ENCODE data around the gene EXOC3L4.

The EXOC3L4 gene

DNA sequence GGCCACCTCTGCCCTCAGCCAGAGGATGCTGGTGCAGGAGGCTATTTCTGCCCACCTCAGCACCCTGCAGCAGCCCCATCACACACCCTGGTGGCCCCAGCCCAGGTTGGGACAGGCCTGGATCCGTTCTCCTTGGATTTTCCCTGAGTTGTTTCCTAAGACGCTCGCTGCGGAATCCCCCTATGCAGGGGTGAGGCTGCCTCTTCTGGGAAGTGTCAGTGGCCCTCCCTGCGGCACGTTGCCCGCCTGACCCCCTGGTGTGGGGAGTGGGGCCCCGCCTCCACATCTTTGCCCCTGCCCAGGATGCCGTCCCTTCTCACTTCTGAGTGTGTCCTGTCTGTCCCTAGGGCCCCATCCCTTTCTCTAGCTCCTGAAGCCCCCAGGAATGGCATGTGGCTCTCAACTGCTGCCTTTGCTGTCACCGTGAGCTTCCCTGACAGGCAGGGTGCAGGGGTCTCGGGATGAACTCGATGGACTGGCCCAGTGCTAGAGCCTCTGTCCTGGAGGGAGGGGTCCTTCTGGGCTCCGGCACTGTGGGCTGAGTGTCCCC lies 594 bp upstream of the EXOC3L4 start:
- DNase-seq, result no peak

DNA sequence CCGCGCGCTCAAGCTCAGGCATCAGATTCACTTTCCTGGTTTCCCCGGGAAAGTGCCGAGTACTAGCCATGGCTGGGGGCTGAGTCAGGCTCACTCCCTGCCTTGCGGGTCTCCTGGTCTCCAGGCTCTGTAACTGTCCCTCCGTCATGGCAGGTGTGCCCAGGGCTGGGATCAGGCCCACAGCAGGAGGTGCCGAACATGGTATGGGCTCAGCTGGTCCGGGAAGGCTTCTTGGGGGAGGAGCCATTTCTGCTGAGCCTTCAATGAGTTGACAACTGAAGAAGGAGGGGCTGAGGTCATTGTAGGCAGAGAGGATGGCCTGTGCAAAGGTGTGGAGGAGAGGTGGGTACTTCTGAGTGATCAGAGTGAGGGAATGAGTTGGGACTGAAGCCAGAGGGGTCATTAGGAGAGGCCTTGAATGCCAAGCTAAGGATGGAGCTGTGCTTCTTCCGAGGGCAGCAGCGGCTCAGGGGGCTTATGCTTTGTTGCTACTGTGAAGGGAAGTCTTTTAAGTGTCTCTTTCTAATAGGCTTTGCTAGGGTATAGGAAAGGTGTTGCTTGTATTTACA lies 769 bp downstream of the EXOC3L4 start:
- DNase-seq, result no peak

DNA sequence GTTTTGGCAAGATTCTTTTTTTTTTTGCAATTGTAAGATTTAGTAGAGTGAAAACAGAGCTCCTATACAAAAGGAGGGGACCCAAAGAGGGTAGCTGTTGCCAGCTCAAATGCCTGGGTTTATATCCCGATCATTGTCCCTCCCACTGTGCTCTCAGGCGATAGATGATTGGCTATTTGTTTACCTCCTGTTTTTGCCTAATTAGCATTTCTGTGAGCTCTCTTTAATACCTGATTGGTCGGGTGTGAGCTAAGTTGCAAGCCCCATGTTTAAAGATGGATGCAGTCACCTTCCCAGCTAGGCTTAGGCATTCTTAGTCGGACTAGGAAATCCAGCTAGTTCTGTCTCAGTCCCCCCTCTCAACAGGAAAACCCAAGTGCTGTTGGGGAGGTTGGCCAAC lies 1.9 kb downstream of the EXOC3L4 start:
- DNase-seq, result no peak

DNA sequence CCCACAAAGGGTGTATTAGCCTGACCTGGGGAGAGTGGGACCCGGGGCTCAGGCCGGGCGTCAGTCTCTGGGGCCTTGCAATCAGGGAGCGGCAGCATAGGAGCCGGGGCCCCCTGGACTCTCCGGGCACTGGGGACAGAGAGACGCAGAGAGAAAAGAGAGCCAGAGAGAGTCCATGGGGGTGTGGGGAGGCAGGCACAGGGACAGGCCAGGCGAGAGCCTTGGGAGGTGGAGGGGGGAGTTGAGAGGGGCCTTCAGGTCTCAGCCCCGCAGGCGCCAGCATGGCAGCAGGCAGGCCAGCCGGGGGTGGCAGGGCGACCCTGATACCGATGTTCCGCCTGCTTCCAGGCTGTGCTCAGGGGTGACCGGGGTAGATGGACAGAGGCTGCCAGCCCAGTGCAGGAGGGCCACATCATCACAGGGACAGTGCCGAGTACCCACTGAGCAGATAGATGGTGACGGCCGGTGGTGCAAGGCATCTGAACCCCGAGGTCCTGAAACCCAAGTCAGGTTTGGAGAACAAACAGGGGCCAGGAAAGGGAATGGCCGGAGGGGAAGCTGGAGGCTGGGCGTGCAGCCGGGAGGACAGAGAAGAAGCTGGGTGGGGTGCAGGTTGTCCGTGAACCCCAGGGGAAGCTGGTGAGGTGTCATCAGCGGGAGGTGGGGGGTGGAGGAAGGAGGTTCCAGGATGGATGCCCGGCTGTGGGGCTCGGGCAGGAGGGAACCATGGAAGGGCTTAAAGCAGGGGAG lies 2.9 kb downstream of the EXOC3L4 start:
- no peak for DNase-seq

DNA sequence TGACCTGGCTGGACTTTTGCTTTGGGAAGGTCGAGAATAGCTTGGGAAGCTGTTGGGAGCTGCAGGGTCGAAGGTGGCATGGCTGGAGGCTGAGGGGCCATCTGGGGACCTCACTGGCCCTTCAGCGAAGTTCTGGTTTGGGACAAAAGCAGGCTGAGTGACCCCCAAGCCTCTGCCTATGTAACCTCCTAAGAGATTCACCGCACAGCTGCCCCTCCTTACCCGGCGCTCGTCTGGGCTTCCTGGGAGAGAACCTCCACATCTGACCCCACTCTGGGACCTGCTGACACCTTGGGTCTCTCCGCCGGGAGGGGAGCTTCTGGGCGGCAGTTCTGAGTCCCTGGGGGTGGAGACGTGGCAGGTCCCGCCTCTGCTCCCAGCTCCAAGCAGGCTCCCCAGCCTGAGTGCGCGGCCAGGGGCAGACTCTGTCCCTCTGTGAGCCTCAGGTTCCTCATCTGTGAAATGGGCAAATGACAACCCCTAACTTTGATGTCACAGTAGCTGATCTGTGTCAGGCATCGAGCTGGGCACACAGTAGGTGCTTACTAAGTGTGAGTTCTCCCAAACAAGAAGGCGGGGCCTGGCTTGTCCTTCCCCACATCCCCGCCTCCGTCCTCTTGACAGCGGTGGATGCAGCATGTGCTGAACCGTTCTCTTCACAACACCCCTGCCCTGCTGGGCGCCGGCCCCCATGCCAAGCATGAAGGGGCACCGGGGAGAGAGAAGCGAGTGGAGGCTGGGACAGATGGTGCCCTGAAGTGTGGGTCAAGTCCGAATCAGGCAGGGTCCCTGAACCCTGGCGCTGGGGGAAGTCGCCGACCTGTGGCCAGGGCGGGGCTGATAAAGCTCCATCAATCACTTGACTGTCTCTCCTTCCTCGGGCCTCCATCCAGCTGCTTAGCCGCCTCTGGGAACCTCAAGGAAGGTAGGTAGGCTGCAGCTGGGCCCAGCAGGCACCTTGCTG lies 3.8 kb downstream of the EXOC3L4 start:
- no peak for DNase-seq

DNA sequence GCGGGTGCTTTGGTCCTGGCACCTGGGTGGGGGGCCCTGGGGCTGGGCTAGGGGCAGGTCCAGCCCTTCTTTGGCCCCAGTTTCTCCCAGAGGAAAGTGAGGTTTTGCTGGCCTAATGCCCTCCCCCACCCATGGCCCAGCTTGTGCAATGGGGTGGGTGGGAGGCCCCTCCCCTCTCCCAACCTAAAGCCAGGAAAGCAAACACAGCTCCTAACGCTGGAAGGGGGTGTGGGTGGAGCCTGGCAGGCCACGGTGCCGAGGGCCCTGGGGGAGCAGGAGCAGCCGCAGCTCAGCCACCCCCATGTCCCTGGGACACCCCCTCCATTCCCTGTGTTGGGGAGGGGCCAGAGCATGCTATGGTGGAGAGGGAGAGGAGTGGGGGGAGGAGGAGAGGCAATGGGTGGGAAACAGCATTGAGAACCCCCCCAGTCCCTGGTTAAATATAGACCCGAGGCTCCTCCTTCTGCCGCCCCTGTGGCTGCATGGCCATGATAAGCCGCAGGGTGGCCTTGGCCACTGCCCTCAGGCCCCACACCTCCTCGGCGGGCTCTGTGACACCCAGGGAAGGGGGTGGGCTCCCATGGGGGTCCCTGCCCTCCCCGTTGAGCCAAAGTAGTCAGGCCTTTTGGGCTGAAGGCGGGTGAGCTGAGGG lies 4.7 kb downstream of the EXOC3L4 start:
- DNase-seq, result no peak

DNA sequence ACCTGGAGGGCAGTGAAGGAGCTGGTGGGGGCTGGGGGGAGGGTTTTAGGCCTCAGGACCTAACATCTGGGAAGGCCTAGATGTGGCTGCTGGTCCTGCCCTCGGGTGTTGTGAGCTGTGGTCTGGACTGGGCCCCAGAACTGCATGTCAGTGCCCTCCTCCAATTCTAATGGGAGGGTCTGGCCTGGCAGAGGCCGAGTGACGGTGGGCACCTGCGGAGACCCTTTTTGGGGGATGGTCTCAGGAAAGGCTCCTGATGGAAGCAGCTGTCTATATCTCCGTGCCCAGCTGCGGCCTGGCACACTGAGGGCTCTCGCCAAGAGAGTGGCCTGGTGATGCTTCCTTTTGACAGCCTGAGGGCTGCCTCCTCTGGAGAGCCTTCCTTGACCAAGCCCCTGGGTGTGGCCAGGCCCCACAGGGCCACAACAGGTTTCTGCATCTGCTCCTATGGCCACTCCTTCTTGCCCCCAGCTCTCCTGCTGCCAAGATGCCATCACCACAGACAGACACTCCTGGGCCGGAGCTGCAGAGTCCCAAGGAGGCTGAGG lies 5.3 kb downstream of the EXOC3L4 start:
- no peak for DNase-seq

DNA sequence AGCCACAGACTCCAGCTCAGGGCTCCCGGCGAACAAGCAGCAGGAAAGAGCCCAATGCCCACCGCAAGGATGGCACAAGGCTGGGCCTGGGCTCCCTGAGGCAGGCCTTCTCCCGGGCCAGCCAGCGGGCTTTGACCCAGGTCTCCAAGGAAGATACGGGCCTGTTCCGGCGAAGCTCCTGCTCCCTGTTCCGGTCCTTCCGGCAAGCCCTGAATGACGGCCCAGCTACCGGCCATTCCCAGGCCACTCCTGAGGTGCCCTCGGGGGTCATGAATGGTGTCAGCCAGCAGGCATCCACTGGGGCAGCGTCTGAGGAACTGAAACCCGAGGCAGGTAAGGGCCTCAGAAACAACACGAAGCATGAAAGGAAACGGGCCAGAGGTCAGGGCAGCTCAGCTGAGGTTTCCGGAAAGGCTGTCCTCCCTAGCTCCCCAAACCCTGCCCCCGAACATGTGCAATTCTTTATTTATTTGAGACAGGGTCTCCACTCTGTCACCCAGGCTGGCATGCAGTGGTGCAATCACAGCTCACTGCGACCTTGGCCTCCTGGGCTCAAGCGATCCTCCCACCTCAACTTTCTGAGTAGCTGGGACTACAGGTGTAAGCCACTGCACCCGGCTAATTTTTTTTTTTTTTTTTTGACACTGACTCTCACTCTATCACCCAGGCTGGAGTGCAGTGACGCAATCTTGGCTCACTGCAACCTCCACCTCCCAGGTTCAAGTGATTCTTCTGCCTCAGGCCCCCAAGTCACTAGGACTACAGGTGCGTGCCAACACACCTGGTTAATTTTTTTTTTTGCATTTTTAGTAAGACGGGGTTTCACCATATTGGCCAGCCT lies 6.0 kb downstream of the EXOC3L4 start:
- no peak for DNase-seq

DNA sequence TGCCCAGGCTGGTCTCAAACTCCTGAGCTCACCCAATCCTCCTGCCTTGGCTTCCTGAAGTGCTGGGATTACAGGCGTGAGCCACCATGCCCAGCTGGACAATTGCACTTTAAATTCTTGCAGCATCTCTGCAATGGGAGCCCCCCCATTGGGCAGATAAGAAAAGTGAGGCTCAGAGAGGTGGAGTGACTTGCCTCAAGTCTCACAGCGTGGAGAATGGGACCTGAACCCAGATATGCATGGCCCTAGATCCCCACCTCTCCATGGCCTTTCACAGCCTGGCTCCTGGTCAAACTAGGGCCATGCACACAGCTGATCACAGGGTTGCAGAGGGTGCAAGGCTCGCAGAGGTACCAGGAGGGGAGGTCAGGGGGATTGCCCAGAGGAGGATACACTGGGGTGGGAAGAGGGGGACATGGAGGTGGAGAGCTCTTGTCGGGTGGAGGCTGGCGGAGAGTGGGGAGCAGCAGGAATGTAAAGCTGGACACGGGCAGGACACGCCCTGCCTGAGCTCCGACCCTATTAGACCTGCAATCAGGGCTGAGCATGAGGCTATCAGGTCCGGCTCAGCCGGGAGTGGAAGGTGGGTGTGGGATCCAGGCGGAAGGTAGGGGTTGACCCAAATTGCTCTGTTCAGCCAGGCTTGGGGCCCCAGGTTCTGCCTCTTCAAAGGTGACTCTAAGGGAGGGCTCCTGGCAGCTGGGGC lies 6.9 kb downstream of the EXOC3L4 start:
- no peak for DNase-seq

DNA sequence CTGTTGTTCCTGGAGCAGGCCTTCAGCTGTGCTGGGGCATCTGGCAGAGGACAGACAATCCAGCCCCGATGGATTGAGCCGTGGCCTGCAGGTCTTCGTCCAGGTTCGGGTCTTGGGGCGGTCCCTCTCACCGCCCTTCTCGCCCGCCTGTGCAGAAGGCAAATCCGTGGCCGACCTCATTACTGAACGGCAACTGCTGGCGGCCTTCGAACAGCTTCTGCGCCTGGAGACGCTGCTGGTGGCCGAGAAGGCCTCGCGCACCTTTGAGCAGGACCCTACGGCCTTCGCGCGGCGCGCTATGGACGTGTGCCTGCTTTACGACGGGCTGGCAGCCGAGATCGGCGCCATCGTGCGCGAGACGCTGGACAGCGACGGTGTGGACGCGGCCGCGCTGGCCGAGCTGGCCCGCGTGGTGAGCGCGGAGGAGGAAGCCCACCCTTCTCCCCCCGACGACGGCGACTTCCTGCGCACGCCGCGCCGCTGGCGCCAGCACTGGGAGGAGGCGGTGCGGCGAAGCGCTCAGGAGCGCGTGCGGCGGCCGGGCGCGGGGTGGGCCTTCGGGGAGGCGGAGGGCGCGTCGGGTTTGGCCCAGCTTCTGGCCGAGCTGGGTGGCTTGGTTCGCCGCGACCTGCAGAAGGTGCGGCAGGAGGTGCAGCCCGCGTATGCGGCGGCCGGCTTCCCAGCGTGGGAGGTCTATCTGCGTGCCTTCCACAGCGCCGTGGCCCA lies 7.6 kb downstream of the EXOC3L4 start:
- no peak for DNase-seq

DNA sequence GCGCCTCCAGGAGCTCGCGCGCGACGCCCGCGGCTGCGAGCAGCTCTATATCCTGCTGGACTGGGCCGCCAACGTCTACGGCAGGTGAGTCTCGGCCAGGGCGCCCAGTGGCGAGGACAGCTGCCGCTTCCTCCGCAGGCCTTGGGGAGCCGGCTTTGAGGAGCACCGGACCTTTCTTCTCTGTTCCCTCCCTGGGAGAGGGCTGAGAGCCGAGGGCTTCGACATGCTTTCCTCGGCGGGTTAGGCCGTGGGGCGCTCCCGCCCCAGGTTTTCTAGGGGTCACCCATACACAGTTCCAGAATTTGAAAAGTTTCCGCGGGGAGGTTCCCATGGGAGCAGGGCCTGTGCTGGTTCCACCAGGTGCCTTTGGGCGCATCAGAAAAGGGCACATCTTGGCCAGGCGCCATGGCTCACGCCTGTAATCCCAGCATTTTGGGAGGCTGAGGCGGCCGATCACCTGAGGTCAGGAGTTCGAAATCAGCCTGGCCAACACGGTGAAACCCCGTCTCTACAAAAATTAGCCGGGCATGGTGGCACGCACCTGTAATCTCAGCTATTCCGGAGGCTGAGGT lies 8.2 kb downstream of the EXOC3L4 start:
- DNase-seq, result no peak

DNA sequence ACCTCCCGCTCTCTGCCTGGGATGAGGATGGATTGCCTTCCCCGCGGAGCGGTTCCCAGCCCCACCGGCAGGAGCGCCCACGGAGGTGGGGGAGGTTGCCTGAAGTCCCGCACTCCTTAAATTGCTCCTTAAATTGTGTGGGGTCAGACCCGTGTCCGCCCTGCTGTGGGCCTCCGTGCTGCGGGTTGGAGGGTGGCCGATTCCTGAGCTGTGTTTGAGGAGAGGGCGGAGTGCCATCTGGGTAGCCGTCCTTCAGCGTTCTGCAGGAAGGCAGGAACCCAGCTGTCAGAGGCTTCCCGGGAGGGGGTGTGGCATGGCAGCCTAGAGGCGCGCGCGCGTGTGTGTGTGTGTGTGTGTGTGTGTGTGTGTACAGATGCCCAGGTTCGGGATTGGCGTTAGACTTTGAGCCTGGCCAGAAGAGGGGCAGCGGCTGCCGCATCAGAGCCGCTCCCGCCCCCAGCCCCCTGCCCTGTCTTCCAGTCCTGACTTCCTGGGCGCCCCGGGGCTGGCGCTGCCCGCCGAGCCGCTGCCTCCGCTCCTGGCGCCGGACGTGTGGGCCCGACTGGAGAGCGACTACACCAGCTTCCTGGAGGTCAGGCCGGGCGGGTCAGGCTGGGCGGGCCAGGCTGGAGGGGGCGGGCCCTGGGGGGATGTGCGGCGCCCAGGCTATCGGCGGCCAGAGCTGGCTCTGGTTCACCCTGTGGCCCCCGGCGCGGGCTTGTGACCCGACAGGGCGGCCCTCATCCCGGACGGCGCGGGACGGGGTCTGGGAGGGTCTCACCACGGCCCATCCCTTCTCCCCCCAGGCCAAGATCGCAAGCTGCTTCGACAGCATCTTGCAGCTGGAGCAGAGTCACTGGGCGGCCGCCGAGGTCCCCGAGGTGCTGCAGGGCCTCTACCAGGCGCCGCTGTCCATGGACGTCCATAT lies 9.2 kb downstream of the EXOC3L4 start:
- DNase-seq, result no peak

DNA sequence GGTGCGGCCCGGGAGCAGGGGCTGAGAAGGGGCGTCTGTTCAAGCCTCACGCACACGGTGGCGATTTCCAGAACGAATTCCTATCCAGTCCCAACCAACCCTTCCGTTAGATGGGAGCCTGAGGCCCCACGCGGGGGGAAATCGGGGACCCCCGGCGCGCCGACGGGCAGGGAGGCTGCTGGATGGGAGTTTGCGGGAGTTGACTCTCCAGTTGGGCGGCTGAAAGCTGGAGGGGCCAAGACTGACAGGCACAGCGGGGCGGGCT lies 9.8 kb downstream of the EXOC3L4 start:
- DNase-seq, result no peak

DNA sequence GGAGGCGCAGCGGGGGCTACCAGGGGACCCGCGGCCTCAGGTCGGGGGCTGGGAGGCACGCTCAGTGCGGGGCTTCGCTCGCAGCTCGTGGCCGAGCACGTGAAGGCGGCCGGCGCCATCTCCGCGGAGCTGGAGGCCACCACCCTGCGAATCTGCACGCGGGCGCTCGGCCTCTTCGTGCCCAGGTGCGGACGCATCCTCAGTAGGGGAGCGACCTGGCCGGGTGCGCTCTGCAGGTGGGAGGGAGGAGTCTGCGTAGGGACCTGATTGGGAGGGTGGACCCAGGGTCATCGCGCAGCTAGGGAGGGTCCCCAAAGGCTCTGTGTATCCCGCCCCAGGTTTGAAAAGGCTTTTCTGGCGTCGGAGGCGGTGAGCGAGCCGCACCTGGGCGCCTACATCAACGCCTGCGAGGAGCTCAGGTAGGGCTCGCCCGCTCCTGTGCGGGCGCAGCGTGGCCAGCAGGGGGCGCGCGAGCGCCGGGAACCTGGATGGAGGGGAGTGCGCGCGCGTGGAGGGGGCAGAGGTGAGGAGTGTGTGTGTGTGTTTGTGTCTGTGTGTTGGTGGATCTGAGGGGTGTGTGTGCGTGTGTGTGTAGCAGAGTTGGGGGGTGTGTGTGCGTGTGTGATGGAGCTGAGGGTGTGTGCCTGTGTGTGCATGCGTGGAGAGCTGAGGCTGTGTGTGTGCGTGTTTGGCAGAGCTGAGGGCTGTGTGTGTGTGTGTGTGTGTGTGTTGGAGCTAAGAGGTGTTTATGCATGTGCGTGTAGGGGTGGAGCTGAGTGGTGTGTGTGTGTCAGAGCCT lies 10.3 kb downstream of the EXOC3L4 start:
- peak; percentile 79 for DNase-seq

DNA sequence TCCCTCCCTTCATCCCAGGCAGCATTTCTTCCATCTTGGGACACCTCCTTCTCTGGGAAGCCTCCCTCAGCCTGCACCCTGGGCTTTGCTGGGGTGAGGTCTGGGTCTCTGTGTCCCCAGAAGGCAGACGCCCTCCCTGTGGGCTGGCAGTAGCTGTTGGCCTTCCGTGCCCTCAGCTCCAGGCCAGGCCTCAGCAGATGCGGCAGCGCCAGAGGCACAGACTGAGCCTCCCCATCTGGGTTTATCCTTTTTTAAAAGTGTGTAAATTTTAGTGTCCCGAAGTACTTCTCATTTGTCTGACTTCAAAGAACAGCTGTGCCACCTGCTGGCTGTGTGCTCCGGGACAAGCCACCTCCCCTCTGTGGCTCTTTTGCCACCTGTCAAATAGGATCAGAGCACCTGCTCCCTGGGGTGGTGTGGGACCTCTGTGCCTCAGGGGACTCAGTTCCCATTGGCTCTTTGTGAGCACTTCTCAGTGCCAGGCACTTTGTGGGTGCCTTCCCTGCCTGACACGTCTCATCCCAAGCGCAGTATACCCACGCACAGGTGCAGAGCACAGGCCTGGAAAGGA lies 11.1 kb downstream of the EXOC3L4 start:
- no peak for DNase-seq

DNA sequence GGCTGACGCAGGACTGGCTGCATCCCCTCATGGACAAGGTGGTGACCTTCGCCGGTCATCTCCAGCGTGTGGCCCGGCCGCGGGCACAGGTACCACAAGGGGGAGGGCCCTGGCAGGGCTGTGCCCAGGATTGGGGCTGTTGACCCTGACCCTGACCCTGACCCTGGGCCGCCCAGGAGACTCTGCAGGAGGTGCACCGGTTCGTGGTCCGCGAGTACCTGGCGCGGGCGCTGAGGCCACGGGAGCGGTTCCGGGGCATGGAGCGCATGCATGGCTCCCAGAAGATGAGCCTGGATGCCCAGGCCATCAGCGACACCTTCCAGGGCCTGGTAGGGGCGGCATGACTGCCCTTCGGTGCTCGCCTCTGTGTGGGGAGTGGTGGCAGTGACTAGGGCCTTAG lies 12.9 kb downstream of the EXOC3L4 start:
- DNase-seq, result no peak

DNA sequence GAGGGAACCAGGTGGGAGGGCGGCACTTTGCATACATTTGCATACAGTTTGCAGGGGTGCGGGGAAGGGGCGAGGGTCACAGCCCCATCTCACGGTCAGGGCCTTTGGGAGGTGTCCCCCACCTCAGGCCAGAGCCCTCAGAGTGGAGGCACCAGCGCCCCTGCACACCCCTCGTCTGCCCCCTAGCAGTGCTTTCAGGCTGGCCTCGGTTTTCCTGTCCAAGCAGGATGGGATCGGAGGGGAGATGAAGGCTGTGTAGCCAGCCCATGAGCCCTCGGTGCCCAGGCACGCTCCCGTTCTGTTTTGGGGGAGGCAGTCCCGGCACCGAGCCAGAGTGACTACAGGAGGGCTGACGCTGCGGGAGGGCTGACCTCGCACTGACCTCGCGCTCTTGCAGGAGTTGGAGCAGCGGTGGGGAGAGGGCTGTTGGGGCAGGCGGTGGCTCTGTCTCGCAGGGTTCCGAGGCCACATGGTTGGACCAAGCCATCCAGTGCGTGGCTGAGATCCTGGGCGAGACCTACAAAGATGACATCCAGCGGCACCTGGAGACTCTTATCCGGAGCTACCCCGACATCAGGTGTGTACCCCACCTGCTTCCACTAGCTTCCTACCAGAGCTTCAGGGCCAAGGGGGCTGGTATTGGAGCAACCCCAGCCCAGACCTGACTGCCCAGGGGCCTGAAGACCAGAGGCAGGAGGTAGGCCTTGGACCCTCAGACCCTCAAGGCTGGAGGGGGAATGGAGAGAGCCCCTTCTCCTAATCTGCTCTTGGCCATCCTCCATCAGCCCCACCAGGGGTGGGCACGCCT lies 13.6 kb downstream of the EXOC3L4 start:
- DNase-seq, result no peak
